B cell (primary cell): ENCODE data around the gene TEX50. TPM values are rescaled to one million over a fixed set of nuclear protein-coding genes. Genes with fewer than 3 reads are reported as not detected.
"Not testable (repeated sequence)": the region's sequence is repeated elsewhere in the genome, so short reads cannot be mapped to it uniquely, and the experiment has no call there.

Source experiments
- ATAC-seq: fragments of 200-7000 bp; cut with Tn5 transposase; one replicate; pipeline ENCODE4 v1.10.0; 2021; ENCODE audit warnings: low read depth, mild to moderate bottlenecking, moderate number of reproducible peaks, moderate library complexity
- CTCF ChIA-PET: fragments of 350-600 bp; sonication (Branson Sonifier 250); formaldehyde crosslinking; loops from one replicate; lab custom pipeline; 2021; ENCODE audit warnings: antibody characterized with exemption, inconsistent platforms; lab: Charles Lee
- POLR2A ChIA-PET: fragments of 350-600 bp; sonication (Branson Sonifier 250); formaldehyde crosslinking; loops from one replicate; lab custom pipeline; 2021; ENCODE audit warnings: antibody characterized with exemption; lab: Charles Lee
- DNase-seq: peaks from one replicate; pipeline ENCODE4 v3.0.0; 2013
- H2AFZ ChIP-seq: 2 replicates; pipeline ENCODE4 v1.6.1; 2012; ENCODE audit warnings: mild to moderate bottlenecking, low read depth, low read length; ENCODE audit not compliant: insufficient read depth, poor library complexity, severe bottlenecking
- H3K27ac ChIP-seq, 2 donors: 1 replicate in 1 of 2; 2 replicates in 1 of 2; pipeline ENCODE4 v1.5.1; 2012 to 2013; ENCODE audit warnings: low read length in 2 of 2, mild to moderate bottlenecking in 2 of 2, moderate library complexity in 1 of 2
- H3K27me3 ChIP-seq, 4 experiments: fragments of 200-600 bp in 1 of 4; sonication (generic) in 1 of 4; replicated peaks in 1 of 4; 1 replicate in 2 of 4; 2 replicates in 2 of 4; pipeline versions ENCODE4 v1.6.1 to v1.7.0; 2013 to 2016; ENCODE audit warnings: low read length in 3 of 4, mild to moderate bottlenecking in 2 of 4, mixed read lengths in 1 of 4, moderate library complexity in 1 of 4; ENCODE audit not compliant: insufficient read depth in 4 of 4, control insufficient read depth in 3 of 4; ENCODE audit errors: control extremely low read depth in 1 of 4
- H3K36me3 ChIP-seq, 2 experiments: replicated peaks in 1 of 2; 1 replicate in 1 of 2; 2 replicates in 1 of 2; pipeline versions ENCODE4 v1.6.1 to v1.7.1; 2013; ENCODE audit warnings: low read length in 1 of 2; ENCODE audit not compliant: insufficient read depth in 2 of 2, control insufficient read depth in 1 of 2; ENCODE audit errors: control extremely low read depth in 1 of 2, extremely low read depth in 1 of 2
- H3K4me1 ChIP-seq, 2 donors: fragments of 200-600 bp in 1 of 2; sonication (generic) in 1 of 2; 1 replicate in 1 of 2; 2 replicates in 1 of 2; pipeline versions ENCODE4 v1.5.1 to v1.6.1; 2013 to 2017; ENCODE audit warnings: low read length in 2 of 2; ENCODE audit not compliant: control insufficient read depth in 2 of 2, insufficient read depth in 2 of 2
- H3K4me2 ChIP-seq: replicated peaks from 2 replicates; pipeline ENCODE3; 2012; ENCODE audit warnings: mild to moderate bottlenecking, low read depth, low read length; ENCODE audit not compliant: poor library complexity, severe bottlenecking
- H3K4me3 ChIP-seq, 5 experiments: fragments of 200-600 bp in 1 of 5; sonication (generic) in 1 of 5; 1 replicate in 3 of 5; 2 replicates in 2 of 5; pipeline versions ENCODE4 v1.5.1 to v1.7.0; 2011 to 2016; ENCODE audit warnings: low read length in 4 of 5, mild to moderate bottlenecking in 4 of 5, low read depth in 2 of 5, control low read depth in 1 of 5, moderate library complexity in 1 of 5; ENCODE audit not compliant: insufficient read depth in 1 of 5; ENCODE audit errors: control extremely low read depth in 1 of 5, extremely low read depth in 1 of 5
- H3K79me2 ChIP-seq: fragments of 200-600 bp; sonication (generic); one replicate; pipeline ENCODE4 v1.6.0; 2016; ENCODE audit warnings: low read length; ENCODE audit not compliant: control insufficient read depth, insufficient read depth
- H3K9ac ChIP-seq: fragments of 200-600 bp; sonication (generic); 2 replicates; pipeline ENCODE4 v1.6.1; 2017; ENCODE audit warnings: mild to moderate bottlenecking, low read length, moderate library complexity
- H3K9me3 ChIP-seq, 3 donors: one replicate each; pipeline versions ENCODE4 v1.6.1 to v1.7.1; 2013; ENCODE audit warnings: low read length in 2 of 3; ENCODE audit not compliant: control insufficient read depth in 2 of 3, insufficient read depth in 1 of 3; ENCODE audit errors: control extremely low read depth in 1 of 3
- H4K20me1 ChIP-seq: 2 replicates; pipeline ENCODE4 v1.6.0; 2012; ENCODE audit warnings: mild to moderate bottlenecking, low read length; ENCODE audit not compliant: insufficient read depth, control insufficient read depth, poor library complexity, severe bottlenecking
- H3K27ac Mint-ChIP-seq: one replicate; pipeline ENCODE4 v1.8.0; 2021; ENCODE audit warnings: mixed read lengths
- H3K27me3 Mint-ChIP-seq: one replicate; pipeline ENCODE4 v1.8.0; 2021; ENCODE audit warnings: mixed read lengths
- H3K4me1 Mint-ChIP-seq: one replicate; pipeline ENCODE4 v1.8.0; 2021; ENCODE audit warnings: mixed read lengths
- H3K4me3 Mint-ChIP-seq: one replicate; pipeline ENCODE4 v1.8.0; 2021; ENCODE audit warnings: mixed read lengths
- H3K9me3 Mint-ChIP-seq: one replicate; pipeline ENCODE4 v1.8.0; 2022; ENCODE audit warnings: mixed read lengths; ENCODE audit not compliant: insufficient read depth
- CTCF ChIP-seq: fragments of 200-600 bp; IDR thresholded peaks from one replicate; pipeline ENCODE4 v1.8.0; 2022; ENCODE audit warnings: antibody characterized with exemption, mild to moderate bottlenecking
- EZH2 ChIP-seq: IDR thresholded peaks from 2 replicates; pipeline ENCODE4 v1.6.1; 2012; ENCODE audit warnings: borderline replicate concordance, low read depth, mild to moderate bottlenecking, moderate library complexity, low read length; ENCODE audit not compliant: insufficient read depth, poor library complexity, severe bottlenecking
- WGBS: methylation state at CpG from one replicate; pipeline ENCODE4 v1.1.5; 2013; ENCODE audit warnings: missing lambda C conversion rate; ENCODE audit not compliant: insufficient coverage; 5-methylcytosine and 5-hydroxymethylcytosine counted together
- intact Hi-C: fragments of 100-400 bp; cut with micrococcal nuclease; formaldehyde crosslinking; loops from one replicate; pipeline ENCODE4 v1.10.0; 2022
- polyA minus RNA-seq: library from RNA; depleted of rRNA, polyadenylated mRNA; stranded (reverse); fragments of >200 nt; gene quantifications from 2 replicates; pipeline ENCODE4 v1.2.3, GENCODE V29; 2012
- polyA plus RNA-seq: library from polyadenylated mRNA; depleted of rRNA; stranded (reverse); fragments of >200 nt; gene quantifications from 2 replicates; pipeline ENCODE4 v1.2.3, GENCODE V29; 2012
- total RNA-seq, 2 donors: library from RNA; stranded (reverse); fragments of 120-200 nt in 1 of 2; gene quantifications; 1 replicate in 1 of 2; 2 replicates in 1 of 2; pipeline versions ENCODE4 v1.2.3 to v1.2.4, GENCODE V29; 2013 to 2022

The TEX50 gene
- total RNA-seq, result not detected in 2 replicates
- total RNA-seq (2013), result not detected
- polyA plus RNA-seq, result not detected in 2 replicates
- polyA minus RNA-seq, result not detected in 2 replicates

GRCh38 chr1:173635116-173635515, at the start of gene TEX50:
TSS of gene TEX50 (plus strand) at chr1:173635338. CDS start at chr1:173635522, 184 bp downstream.
- no peaks in the 10 kb centered on the region for H3K79me2 ChIP-seq
- H3K4me2 ChIP-seq, result no peak within 1 kb of the TSS
- peaks cover 4% of the 10 kb centered on the region for H3K27me3 Mint-ChIP-seq
- no peak for DNase-seq
- H3K9me3 ChIP-seq, result peaks cover 0 to 8% (median 0%) of the 10 kb centered on the region in 3 donors
- no peak within 1 kb of the TSS for H3K4me3 Mint-ChIP-seq
- no peaks in the 10 kb centered on the region for H4K20me1 ChIP-seq
- ATAC-seq, result no peak
- H3K9me3 Mint-ChIP-seq, result no peaks in the 10 kb centered on the region
- no peak for TF ChIP-seq CTCF
- TF ChIP-seq EZH2, result no peak
- intact Hi-C loops, result no loop called here
- H3K36me3 ChIP-seq, result no peaks in the 10 kb centered on the region
- H3K27ac Mint-ChIP-seq, result no peak within 1 kb of the TSS
- no peak within 1 kb of the TSS for H3K9ac ChIP-seq
- no CpG with 5 or more reads among the region's 1 CpG for WGBS
- no peak within 1 kb of the TSS for H3K4me3 ChIP-seq
- no peaks in the 10 kb centered on the region for H3K4me1 Mint-ChIP-seq
- H2AFZ ChIP-seq, result no peak within 1 kb of the TSS
- no peak within 1 kb of the TSS for H3K27ac ChIP-seq
- no peaks in the 10 kb centered on the region for H3K4me1 ChIP-seq
- ChIA-PET POLR2A (no interaction called here), CTCF (no interaction called here)
- H3K27me3 ChIP-seq, result peaks cover 0 to 2% (median 0%) of the 10 kb centered on the region in 4 experiments

- TF ChIP-seq CTCF (no peak), EZH2 (no peak)
- ChIA-PET CTCF (no interaction called here), POLR2A (no interaction called here)
- Histone ChIP-seq H3K36me3 (no peaks in the 10 kb centered on the region), H3K79me2 (no peaks in the 10 kb centered on the region), H3K9me3 (no peaks in the 10 kb centered on the region), H3K4me2 (no peak overlapping the region), H3K4me1 (no peaks in the 10 kb centered on the region), H3K4me3 (no peak overlapping the region), H4K20me1 (no peaks in the 10 kb centered on the region), H3K9ac (no peak overlapping the region), H2AFZ (no peak overlapping the region), H3K27ac (no peak overlapping the region), H3K27me3 (peaks cover 0 to 4% (median 0%) of the 10 kb centered on the region in 4 experiments)
- intact Hi-C loops, result no loop called here
- Mint-ChIP-seq H3K27ac (no peak overlapping the region), H3K9me3 (no peaks in the 10 kb centered on the region), H3K27me3 (peaks cover 11% of the 10 kb centered on the region), H3K4me3 (no peak overlapping the region), H3K4me1 (no peaks in the 10 kb centered on the region)
- no peak for ATAC-seq
- no peak for DNase-seq
- WGBS, result no CpG with 5 or more reads among the region's 1 CpG
Observed at GRCh38 chr1:173590557-173590956, 44.6 kb upstream of the TEX50 start.

GRCh38 chr1:173591138-173591537, 44.0 kb upstream of the TEX50 start:
- CTCF ChIA-PET, H3K27ac Mint-ChIP-seq, H3K4me1 Mint-ChIP-seq, H2AFZ ChIP-seq, H3K4me3 ChIP-seq, H3K36me3 ChIP-seq, H3K27ac ChIP-seq, intact Hi-C loops, H3K4me2 ChIP-seq, H4K20me1 ChIP-seq, H3K9ac ChIP-seq, H3K9me3 Mint-ChIP-seq, H3K27me3 ChIP-seq, H3K4me3 Mint-ChIP-seq, H3K79me2 ChIP-seq, H3K4me1 ChIP-seq, POLR2A ChIA-PET, ATAC-seq, H3K9me3 ChIP-seq, DNase-seq: not testable (repeated sequence)
- no CpG with 5 or more reads among the region's 5 CpGs for WGBS
- H3K27me3 Mint-ChIP-seq, result peaks cover 11% of the 10 kb centered on the region
